ENCODE data around the gene EBLN2.
A peak's percentile ranks its signal among the peaks of the same experiment; 100 is the strongest.

Gene EBLN2

DNA sequence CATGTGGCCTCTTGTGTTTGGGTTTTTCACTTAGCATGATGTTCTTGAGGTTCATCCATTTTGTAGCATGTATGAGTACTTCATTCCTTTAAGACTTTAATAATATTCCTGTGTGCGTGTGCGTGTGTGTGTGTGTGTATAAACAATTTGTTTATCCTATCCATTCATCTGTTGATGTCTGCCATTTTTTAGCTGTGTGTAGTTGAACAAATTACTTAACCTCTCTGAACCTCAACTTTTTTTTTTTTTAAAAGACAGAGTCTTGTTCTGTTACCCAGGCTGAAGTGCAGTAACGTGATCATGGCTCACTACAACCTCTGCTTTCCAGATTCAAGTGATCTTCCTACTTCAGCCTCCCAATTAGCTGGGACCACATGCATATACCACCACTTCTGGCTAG is 47.3 kb downstream of the EBLN2 start:
- FAIRE-seq, result no peak

DNA sequence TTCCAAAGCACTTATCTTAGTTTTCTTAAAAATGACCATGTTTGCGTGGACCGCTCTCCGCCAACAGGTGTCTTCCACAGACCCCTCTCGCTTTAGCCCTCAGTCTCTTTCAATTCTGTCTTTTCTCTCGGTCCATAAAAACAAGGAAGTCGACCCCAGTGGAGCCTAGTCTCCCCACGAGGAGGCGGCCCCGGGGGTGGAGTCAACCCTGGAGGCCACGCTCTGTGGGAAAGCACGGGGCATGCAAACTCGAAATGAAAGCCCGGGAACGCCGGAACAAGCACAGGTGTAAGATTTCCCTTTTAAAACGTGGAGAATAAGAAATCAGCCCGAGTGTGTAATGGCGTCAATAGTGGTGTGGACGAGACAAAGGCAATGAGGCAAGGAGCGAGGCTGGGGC is 49.1 kb downstream of the EBLN2 start:
- peak; percentile 84 for FAIRE-seq
